Left lobe of liver (tissue), 2 donors: ENCODE data around the gene RIPOR2. TPM values are rescaled to one million over a fixed set of nuclear protein-coding genes. Genes with fewer than 3 reads are reported as not detected.
"Not testable (repeated sequence)": the region's sequence is repeated elsewhere in the genome, so short reads cannot be mapped to it uniquely, and the experiment has no call there.

Source experiments
- ATAC-seq: fragments of 200-7000 bp; cut with Tn5 transposase; one replicate; pipeline ENCODE4 v1.9.1; 2020; ENCODE audit warnings: mild to moderate bottlenecking, moderate library complexity
- DNase-seq: peaks from one replicate; pipeline ENCODE4 v3.0.0-alpha.2; 2020; ENCODE audit warnings: low spot score
- total RNA-seq: library from RNA; stranded (reverse); gene quantifications from one replicate; pipeline ENCODE4 v1.2.1, GENCODE V29; 2021
- donor health status: DM: no; HTN: no; CAD: no; lungs with moderate emphysema.
- donor health status: DM: no; HTN: yes; CAD: no.

The RIPOR2 gene
- total RNA-seq, 1 donor from 2014 or later = 3.0 TPM

DNA sequence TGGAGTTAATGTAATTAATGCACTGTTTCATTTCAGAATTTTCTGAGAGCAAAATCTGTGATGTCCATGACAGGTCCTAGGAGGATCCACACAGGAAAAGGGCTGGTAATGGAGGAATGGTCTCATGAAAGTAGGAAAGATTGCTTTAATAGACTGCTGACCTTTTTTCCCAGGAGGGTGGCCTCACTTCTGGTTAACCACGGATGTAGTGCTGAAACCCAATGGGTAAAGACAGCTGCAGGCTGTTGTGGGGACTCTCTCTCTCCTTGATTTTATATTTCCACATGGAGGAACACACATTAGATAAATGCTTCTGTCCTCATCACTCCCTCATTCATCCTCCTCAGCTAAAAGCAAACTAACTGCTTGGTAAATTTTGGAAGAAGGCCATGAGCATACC, 23.6 kb upstream of the RIPOR2 start:
- DNase-seq = no peak
- ATAC-seq = no peak

- ATAC-seq (no peak), DNase-seq (no peak)
Measured at GRCh38 chr6:24957199-24957598, 21.4 kb upstream of the RIPOR2 start.

DNA sequence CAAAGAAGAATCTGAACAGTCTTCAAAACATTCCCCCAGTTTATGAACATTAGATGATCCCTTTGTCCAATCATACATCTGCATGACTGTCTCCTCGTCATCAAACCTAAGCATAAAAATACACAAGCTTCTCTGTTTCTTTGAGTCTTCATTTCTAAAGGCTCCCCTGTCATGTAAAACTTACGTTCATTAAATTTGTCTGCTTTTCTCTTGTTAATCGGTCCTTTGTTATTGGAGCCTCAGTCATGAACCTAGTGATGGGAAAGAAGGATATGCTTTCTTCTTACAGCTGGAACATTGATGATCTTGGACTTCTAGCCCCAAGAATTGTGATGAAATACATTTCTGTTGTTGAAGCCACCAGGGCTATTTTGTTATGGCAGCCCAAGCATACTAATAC, 18.0 kb upstream of the RIPOR2 start:
- no peak for DNase-seq
- no peak for ATAC-seq

DNA sequence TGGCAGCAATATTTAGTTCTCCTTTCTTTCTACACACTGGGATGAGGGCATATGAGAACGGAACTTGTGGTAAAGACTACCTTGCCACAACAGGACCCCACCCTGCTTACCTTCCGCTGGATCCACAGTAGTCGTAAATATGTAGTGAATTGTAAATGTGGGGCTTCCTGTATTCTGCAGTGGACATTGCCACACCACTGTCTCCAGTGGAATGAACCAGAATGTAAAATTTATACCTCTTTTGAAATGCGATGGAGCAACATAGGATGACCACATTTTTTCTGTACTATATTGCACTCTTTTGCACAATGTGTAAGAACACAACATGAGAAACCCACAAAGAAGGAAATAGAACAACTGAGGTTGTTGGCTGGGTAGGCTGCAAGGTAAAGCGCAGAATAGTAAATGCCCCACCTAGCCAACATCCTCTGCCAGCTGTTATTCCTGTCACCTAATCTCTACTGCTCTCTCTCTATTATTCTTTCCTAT, 16.1 kb upstream of the RIPOR2 start:
- DNase-seq (no peak), ATAC-seq (peak; percentile 40)

DNA sequence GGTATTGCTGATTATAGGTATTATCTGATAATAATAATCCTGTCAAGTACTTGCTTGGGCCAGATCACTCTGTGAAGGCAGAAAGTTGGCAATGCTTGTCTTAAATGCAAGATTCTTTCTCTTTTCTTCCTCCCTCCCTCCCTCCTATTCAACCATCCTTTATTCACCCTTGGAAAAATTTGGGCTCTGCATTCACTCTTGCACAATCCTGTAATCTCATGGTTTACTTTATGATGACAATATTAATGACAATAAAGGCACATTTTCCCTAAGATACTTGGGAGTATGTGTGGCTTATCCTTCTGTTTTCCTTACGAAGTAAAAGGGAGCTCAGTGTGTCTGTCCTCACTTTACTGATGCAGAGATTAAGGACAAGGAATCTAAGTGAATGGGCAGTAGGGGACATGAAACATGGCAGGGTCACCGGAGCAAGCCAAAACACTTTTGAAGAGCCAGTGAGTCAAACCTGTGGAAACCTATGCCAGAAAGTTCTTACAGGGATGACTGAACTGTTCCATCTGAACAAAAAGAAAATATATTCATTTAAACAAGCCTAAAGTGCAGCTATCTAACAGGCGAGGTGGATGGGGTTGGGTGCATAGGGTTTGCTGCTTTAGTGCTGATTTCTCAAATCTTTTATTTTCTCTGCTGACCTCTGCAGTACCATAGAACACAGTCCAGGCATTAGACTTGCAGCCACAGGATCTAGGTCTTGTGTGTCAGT, 14.6 kb upstream of the RIPOR2 start:
- DNase-seq = no peak
- ATAC-seq = no peak

- DNase-seq (no peak), ATAC-seq (no peak)
Measured at GRCh38 chr6:24949020-24949569, 13.3 kb upstream of the RIPOR2 start.

DNA sequence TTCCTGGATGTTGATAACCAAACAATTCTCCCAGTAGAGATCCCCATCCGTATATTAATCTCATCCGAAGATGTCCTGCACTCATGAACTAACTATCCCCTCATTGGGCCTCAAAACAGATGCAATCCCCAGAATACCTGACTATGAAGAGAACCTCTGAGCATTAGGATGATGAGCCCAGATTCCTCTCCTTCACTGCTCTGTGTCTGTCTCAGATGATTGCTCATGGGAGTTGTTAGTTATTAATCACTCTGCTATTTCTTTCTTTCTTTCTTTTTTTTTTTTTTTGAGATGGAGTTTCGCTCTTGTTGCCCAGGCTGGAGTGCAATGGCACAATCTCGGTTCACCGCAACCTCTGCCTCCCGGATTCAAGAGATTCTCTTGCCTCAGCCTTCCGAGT, 12.5 kb upstream of the RIPOR2 start:
- not testable (repeated sequence) for ATAC-seq, DNase-seq

- no peak for DNase-seq
- ATAC-seq = no peak
Measured at GRCh38 chr6:24947636-24948035, 11.9 kb upstream of the RIPOR2 start.

- no peak for ATAC-seq
- no peak for DNase-seq
Measured at GRCh38 chr6:24945054-24945453, 9.3 kb upstream of the RIPOR2 start.

DNA sequence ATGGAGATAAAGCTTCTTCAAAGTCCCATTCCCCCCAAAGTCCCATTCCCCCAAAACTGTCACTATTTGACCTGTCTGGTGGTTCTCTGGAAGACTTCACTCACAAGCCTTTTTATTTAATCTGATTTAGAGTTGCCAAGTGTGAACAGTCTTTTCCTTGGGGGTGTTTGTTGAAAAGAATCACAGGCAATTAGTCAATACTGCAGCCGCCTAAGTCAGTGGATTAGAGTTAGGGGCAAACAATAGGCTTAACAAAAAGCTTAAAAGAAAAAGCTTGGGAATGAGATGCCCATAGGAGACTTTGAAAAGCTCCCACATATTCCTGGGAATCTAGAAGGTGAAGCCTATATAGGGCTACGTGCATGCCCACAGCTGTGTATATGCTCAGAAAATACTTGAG, 8.0 kb upstream of the RIPOR2 start:
- no peak for DNase-seq
- no peak for ATAC-seq

- ATAC-seq (no peak), DNase-seq (no peak)
Measured at GRCh38 chr6:24940311-24940917, 4.7 kb upstream of the RIPOR2 start.

GRCh38 chr6:24936641-24937317, 1.0 kb upstream of the RIPOR2 start:
- ATAC-seq = no peak
- no peak for DNase-seq

- DNase-seq (no peak), ATAC-seq (peak; percentile 73)
Measured at GRCh38 chr6:24933868-24934401, 1.8 kb downstream of the RIPOR2 start.

GRCh38 chr6:24933266-24933665, 2.5 kb downstream of the RIPOR2 start:
- ATAC-seq = no peak
- no peak for DNase-seq

GRCh38 chr6:24932832-24933231, 2.9 kb downstream of the RIPOR2 start:
- no peak for DNase-seq
- no peak for ATAC-seq

DNA sequence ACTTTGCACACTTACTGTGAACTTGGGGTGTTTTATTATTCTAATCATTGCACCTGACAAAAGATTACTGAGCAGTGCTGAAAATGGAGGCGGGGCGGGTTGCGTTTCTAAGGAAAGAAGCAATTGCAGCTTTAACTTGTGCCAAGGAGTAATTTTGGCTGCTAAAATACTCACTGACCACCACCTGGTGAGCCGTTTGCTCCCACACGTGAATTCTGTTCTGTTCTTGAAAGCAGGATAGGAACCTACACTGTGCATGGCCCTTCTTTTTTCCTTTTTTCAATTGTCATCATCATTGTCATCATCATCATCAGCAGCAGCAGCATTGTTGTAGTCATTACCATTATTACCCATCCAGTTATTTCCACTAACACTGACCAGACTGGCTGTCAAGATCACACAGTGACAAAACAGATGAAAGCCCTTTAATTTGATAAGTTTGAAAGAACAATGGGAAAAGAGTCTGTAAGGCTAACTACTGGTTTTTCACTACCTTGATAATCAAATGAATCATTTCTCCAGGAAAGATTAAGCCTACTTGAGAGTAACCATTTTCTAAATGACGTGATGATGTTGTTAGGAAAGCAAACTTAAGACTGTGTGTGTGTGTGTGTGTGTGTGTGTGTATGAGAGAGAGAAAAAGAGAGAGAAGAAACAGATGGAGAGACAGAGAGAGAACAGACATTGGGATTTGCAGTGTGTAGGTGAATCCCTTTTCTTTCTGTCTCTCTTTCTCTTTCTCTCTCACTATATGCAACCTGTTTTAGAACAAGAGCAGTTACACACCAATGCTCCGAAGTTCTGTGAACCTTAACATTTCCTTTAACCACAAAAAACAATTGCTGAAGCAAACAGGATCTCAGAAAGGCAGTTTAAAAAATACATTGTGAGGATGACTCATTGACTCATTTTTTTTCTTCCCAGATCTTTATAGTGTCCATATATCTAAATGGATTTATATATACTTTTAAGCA, 3.8 kb downstream of the RIPOR2 start:
- ATAC-seq = no peak
- DNase-seq = no peak

DNA sequence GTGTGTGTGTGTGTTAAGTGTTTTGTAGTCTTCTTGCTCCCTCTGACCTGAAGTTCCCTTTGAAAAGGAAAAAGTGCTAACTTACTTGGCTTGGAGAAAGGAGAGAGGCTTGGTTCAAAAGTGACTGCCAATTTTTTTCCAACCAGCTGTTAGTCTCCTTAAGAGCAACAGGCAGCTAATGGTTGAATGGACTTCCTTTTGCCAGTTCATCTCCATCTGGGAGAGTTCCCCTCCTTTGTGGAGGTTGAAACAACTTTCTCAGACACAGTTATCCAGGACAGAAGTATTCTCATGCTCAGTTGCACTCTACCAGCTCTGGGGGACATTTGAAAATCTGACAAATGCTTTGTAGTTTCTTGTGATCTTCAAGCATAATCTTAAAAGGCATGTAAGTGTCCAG, 4.5 kb downstream of the RIPOR2 start:
- no peak for DNase-seq
- no peak for ATAC-seq

- no peak for DNase-seq
- ATAC-seq = no peak
Measured at GRCh38 chr6:24930431-24930871, 5.3 kb downstream of the RIPOR2 start.

GRCh38 chr6:24929242-24929641, 6.5 kb downstream of the RIPOR2 start:
- no peak for ATAC-seq
- no peak for DNase-seq
